GM12873 (cell line): Measurements from ENCODE around the gene ABHD17A.

Experiments
- CTCF ChIP-seq: IDR thresholded peaks from 2 replicates; pipeline ENCODE4 v1.5.1; 2012; ENCODE audit warnings: low read depth, mild to moderate bottlenecking, moderate library complexity, low read length, control low read depth; ENCODE audit not compliant: insufficient read depth; ENCODE audit errors: missing control alignments

The ABHD17A gene

GRCh38 chr19:1924320-1924961 is 39.1 kb upstream of the ABHD17A start:
- no peak for TF ChIP-seq CTCF

GRCh38 chr19:1923319-1923718 is 38.0 kb upstream of the ABHD17A start:
- TF ChIP-seq CTCF: no peak

GRCh38 chr19:1922803-1923202 is 37.5 kb upstream of the ABHD17A start:
- no peak for TF ChIP-seq CTCF

- no peak for TF ChIP-seq CTCF
Observed at GRCh38 chr19:1921825-1922224, 36.5 kb upstream of the ABHD17A start.

GRCh38 chr19:1921326-1921725 is 36.0 kb upstream of the ABHD17A start:
- TF ChIP-seq CTCF: no peak

GRCh38 chr19:1920644-1921043 is 35.3 kb upstream of the ABHD17A start:
- no peak for TF ChIP-seq CTCF

- no peak for TF ChIP-seq CTCF
Observed at GRCh38 chr19:1918975-1919374, 33.7 kb upstream of the ABHD17A start.
